Measurements from ENCODE around the gene FNBP1. TPM values are rescaled to one million over a fixed set of nuclear protein-coding genes. Genes with fewer than 3 reads are reported as not detected.

FNBP1 gene
- total and polyA plus RNA-seq, 2 experiments from 2014 or later: 26.6 to 28.8 TPM

DNA sequence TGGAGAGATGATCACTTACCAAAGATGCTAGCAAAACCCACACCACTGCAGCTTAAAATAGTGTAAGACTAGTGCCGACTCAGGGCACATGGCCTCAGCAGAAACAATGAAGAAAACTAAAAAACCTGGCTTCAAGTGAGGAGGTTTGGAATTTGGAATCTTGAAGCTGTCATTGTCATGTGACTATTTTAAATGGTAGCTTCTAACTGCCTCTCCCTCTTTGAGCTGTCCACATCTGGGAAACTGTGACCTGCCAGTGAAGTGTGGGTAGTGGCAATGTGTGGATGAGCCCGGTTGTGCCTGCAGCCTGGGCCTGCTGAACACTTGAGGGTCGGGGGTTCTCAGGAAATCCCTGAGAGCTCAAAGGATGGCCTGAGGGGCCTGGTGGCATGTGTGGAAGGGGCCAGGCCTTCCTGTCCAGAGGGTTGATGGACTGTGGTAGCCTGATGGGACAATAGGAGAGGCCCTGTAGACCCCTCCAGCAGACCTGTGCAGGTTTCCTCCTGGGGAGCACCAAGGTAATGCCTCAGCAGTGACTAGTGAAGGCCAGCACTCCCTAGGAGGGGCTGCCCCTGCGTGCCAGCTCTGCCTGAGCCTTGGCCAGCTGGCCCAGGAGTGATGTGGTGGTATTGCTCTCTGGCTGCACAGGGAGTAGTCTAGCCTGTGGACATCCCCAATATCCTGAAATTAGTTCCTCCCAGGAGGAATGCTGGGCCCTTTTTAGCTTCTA lies 194.1 kb downstream of the FNBP1 start:
- H3K4me3 Mint-ChIP-seq: no peak overlapping the region
- ATAC-seq: no peak
- Histone ChIP-seq H3K36me3 (ENCODE audit: insufficient read depth) (no peaks in the 10 kb centered on the region), H3K9me2 (ENCODE audit: insufficient read depth) (no peaks in the 10 kb centered on the region), H3K4me2 (no peak overlapping the region), H3K27me3 (ENCODE audit: insufficient read depth) (no peaks in the 10 kb centered on the region), H4K20me1 (replicated peaks; ENCODE audit: insufficient read depth) (no peaks in the 10 kb centered on the region; the same call in 1 of the 2 replicates), H3K79me2 (replicated peaks; ENCODE audit: insufficient read depth) (no peaks in the 10 kb centered on the region), H3K27ac (ENCODE audit: low read depth) (no peak overlapping the region), H3K4me3 (no peak overlapping the region), H3F3A (replicated peaks; ENCODE audit: low read depth) (no peaks in the 10 kb centered on the region), H2AFZ (no peak overlapping the region), H3K4me1 (ENCODE audit: insufficient read depth) (no peaks in the 10 kb centered on the region)
- H3K36me3 Mint-ChIP-seq (ENCODE audit: low read depth): peaks cover 4% of the 10 kb centered on the region; the same call in 1 of the 3 replicates
- H3K27ac Mint-ChIP-seq: no peak overlapping the region
- TF ChIP-seq ETS1 (IDR thresholded peaks at IDR 0.05) (no peak), NANOG (IDR thresholded peaks at IDR 0.05; ENCODE audit: borderline replicate concordance) (no peak), ZNF462 (CRISPR knock-in tag; IDR thresholded peaks at IDR 0.05) (no peak), ZNF114 (CRISPR knock-in tag; IDR thresholded peaks at IDR 0.05) (no peak)
- TF ChIP-seq, protein P1, sequence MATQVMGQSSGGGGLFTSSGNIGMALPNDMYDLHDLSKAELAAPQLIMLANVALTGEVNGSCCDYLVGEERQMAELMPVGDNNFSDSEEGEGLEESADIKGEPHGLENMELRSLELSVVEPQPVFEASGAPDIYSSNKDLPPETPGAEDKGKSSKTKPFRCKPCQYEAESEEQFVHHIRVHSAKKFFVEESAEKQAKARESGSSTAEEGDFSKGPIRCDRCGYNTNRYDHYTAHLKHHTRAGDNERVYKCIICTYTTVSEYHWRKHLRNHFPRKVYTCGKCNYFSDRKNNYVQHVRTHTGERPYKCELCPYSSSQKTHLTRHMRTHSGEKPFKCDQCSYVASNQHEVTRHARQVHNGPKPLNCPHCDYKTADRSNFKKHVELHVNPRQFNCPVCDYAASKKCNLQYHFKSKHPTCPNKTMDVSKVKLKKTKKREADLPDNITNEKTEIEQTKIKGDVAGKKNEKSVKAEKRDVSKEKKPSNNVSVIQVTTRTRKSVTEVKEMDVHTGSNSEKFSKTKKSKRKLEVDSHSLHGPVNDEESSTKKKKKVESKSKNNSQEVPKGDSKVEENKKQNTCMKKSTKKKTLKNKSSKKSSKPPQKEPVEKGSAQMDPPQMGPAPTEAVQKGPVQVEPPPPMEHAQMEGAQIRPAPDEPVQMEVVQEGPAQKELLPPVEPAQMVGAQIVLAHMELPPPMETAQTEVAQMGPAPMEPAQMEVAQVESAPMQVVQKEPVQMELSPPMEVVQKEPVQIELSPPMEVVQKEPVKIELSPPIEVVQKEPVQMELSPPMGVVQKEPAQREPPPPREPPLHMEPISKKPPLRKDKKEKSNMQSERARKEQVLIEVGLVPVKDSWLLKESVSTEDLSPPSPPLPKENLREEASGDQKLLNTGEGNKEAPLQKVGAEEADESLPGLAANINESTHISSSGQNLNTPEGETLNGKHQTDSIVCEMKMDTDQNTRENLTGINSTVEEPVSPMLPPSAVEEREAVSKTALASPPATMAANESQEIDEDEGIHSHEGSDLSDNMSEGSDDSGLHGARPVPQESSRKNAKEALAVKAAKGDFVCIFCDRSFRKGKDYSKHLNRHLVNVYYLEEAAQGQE (IDR thresholded peaks at IDR 0.05; ENCODE audit: unreplicated experiment): no peak
- TF ChIP-seq, protein P2, sequence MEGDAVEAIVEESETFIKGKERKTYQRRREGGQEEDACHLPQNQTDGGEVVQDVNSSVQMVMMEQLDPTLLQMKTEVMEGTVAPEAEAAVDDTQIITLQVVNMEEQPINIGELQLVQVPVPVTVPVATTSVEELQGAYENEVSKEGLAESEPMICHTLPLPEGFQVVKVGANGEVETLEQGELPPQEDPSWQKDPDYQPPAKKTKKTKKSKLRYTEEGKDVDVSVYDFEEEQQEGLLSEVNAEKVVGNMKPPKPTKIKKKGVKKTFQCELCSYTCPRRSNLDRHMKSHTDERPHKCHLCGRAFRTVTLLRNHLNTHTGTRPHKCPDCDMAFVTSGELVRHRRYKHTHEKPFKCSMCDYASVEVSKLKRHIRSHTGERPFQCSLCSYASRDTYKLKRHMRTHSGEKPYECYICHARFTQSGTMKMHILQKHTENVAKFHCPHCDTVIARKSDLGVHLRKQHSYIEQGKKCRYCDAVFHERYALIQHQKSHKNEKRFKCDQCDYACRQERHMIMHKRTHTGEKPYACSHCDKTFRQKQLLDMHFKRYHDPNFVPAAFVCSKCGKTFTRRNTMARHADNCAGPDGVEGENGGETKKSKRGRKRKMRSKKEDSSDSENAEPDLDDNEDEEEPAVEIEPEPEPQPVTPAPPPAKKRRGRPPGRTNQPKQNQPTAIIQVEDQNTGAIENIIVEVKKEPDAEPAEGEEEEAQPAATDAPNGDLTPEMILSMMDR (conservative IDR thresholded peaks at IDR 0.05; ENCODE audit: low read depth in 2 of 2): no peak
- H3K27me3 Mint-ChIP-seq (ENCODE audit: insufficient read depth, low read depth, poor library complexity): peaks cover 3% of the 10 kb centered on the region
- H3K4me1 Mint-ChIP-seq: no peaks in the 10 kb centered on the region
- no peak for DNase-seq (ENCODE audit: low spot score)
- H3K9me3 Mint-ChIP-seq: no peaks in the 10 kb centered on the region
